Measurements from ENCODE around the gene DCAF4.

DNA sequence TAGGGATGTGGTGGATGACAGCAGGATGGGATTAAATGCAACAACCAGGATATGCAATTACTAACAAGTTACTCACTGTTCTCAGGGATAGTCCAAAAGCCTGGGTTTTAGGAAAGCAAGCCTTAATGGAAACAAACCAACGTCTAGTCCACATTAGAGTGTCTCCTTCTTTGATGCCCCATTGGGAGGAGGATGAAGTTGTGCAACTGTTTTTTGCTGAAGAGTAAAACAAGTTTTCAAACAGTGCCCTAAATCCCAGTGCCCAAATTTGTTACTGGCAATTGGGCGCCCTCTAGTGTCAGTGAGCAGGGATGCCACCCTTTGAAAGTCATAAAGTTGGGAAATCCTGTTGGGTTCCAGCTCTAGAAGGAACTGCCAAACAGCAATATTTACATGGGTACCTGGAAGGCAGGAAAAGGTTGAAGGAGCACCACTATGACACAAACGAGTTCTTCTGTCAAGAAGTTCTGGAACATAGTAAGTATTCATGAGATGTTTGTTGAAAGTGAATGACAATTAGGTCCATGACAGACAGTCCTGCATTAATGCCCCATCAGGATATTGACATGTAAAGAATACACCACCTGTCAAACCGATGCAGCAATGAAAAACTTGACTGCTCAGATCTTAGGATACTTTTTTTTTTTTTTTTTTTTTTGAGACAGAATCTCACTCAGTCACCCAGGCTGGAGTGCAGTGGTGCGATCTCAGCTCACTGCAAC is 21.3 kb upstream of the DCAF4 start:
- TF ChIP-seq, protein P1, sequence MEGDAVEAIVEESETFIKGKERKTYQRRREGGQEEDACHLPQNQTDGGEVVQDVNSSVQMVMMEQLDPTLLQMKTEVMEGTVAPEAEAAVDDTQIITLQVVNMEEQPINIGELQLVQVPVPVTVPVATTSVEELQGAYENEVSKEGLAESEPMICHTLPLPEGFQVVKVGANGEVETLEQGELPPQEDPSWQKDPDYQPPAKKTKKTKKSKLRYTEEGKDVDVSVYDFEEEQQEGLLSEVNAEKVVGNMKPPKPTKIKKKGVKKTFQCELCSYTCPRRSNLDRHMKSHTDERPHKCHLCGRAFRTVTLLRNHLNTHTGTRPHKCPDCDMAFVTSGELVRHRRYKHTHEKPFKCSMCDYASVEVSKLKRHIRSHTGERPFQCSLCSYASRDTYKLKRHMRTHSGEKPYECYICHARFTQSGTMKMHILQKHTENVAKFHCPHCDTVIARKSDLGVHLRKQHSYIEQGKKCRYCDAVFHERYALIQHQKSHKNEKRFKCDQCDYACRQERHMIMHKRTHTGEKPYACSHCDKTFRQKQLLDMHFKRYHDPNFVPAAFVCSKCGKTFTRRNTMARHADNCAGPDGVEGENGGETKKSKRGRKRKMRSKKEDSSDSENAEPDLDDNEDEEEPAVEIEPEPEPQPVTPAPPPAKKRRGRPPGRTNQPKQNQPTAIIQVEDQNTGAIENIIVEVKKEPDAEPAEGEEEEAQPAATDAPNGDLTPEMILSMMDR (IDR thresholded peaks at IDR 0.05), result peak; percentile 90 to 96 (median 91)
- TF ChIP-seq EP300 (IDR thresholded peaks at IDR 0.05; ENCODE audit: low read depth), result no peak
